Measurements from ENCODE around the gene AGMAT.

The AGMAT gene

DNA sequence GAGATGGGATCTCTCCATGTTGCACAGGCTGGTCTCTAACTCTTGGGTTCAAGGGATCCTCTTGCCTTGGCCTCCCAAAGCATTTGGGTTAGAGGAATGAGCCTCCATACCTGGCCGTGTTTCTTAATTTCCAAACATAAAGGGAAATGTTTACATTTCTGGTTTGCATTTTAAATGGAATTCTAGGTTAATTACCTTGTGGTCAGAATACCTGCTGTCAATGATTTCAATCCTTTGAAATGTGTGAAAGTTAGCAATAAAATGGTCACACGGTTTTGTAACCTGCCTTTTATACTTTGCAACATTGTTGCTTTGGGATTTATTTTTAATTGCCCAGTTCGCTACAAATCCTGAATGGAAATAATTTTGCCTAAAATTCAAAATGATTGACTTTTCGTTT lies 26.3 kb downstream of the AGMAT start:
- no peak for FAIRE-seq

DNA sequence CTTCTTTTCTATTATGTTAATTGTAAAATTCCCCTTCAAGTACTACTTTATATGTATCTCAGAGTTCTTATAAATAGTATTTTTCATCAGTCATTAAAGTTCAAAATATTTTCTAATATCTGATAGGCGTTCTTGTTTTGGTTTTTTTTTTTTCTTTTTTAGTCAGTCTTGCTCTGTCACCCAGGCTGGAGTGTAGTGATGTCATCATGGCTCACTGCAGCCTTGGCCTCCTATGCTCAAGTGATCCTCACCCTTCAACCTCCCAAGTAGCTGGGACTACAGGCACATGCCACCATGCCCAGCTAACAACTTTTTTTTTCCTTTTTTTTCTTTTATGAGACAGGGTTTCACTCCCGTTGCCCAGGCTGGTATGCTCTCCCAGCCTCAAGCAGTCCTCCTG lies 27.3 kb downstream of the AGMAT start:
- no peak for FAIRE-seq

DNA sequence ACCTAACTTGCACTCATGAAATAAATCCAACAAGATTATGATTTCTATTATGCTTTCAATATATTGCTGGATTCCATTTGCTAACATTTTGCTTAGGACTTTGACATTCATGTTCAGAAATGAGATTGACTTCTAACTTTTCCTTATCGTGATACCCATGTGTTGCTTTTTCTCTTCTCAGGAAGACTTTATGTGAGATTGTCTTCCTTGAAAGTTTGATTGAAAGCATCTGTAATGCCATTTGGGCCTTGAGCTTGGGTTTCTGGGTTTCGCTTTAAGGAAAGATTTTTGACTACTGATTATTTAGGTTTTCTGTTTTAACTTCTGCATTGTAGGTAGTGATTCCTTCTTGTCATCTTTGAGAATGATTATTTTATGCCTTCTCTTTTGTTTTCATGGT lies 27.8 kb downstream of the AGMAT start:
- no peak for FAIRE-seq

DNA sequence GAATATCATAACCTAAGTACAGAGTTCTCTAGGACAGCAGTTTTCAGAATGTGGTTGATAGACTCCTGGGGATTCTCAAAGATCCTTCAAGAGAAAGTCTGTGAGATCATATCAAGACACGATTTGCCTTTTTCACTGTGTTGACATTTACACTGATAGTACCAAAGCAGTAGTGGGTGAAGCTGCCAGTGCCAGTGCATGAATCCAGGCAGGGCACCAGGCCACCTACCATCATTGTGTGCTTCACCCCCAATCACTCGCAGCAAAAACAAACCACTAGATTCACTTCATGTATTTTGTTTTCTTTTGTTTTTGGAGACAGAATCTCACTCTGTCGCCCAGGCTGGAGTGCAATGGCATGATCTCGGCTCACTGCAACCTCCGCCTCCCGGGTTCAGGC lies 34.3 kb downstream of the AGMAT start:
- FAIRE-seq = no peak

DNA sequence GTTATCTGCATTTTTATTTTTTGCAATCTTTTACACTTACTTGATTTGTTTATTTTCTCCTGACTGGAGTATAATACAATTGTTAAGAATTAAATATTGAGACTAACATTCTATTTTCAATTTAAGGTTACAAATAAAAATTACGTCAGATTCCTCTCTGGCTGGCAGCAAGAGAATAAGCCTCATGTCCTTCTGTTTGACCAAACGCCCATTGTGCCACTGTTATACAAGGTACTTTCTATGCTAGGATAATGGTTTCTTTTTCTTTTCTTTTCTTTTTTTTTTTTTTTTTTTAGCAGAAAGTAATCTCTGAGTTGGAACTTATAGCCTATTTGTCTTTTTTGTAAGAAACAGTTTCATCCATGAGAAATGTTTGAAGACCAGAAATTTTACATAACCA lies 38.2 kb downstream of the AGMAT start:
- FAIRE-seq = no peak

DNA sequence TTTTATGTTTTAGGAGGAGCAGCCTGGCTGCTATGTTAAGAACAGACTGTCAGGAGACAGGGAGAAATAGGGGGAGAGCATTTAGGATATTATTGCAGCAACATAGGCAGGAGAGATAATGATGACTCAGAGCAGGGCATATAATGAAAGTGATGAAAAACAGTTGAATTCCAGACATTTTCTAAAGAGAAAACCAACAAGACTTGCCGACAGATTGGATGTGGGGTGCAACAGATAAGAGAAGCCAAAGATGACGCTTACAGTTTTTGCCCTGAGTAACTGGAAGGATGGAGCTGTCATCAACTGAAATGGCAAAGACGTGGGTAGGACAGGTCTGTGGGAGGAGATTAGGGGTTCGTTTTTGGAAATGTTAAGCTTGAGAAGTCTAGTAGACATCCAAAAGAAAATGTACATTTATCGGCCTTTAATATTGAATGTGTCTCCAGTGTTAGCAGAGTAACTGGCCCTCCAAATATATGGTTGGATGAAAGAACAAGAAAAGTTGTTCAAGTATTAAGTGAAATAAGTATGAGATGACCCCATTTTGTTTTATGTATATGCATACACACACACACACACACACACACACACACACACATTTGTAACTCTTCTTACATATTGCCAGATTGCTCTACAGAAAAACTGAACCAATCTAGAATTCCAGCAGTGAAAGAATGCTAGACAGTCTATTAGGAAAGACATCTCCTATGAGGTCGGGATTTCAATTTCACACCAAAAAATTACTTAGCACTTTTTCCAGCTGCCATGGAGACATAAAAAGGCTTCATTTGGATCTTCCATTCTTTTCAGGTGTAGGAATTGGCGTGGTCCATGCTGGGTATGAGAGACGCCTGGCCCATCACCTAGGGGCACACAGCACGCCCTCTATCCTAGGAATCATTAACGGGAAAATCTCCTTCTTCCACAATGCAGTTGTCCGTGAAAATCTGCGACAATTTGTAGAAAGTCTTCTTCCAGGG lies 41.0 kb downstream of the AGMAT start:
- FAIRE-seq = no peak

- FAIRE-seq = no peak
These were observed 41.6 kb downstream of the AGMAT start for GRCh38 chr1:15543251-15543588.

GRCh38 chr1:15542388-15543250 lies 42.2 kb downstream of the AGMAT start:
- FAIRE-seq = no peak

DNA sequence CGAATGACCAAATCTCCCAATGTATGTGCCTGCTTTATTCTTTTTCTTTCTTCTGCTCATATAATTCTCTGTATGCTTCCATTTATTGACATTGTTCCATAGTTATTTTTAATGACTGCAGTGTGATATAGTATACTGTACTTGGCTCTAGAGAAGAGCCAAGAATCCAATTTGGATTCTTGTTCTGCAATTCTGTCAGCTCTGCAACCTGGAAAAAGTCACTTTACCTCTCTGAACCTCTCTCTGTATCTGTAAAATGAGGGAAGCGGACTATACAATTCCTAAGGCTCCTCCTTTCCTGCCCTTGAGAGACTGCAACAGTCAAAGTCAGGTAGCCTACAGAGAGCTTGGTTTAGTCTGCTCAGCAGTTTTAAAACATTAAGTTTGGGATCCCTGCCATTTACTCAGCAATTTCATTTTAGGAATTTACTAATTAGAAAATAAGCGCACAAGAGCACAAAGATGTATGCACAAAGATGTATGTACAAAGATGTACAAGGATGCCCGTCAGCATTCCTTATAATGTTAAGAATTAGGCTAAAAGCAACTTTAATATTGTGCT lies 43.5 kb downstream of the AGMAT start:
- FAIRE-seq = no peak

- FAIRE-seq = no peak
These were observed 44.7 kb downstream of the AGMAT start for GRCh38 chr1:15540186-15540585.

- no peak for FAIRE-seq
These were observed 46.1 kb downstream of the AGMAT start for GRCh38 chr1:15538771-15539170.

- FAIRE-seq = no peak
These were observed 53.2 kb downstream of the AGMAT start for GRCh38 chr1:15531682-15532081.

GRCh38 chr1:15531003-15531402 lies 53.8 kb downstream of the AGMAT start:
- no peak for FAIRE-seq

GRCh38 chr1:15526490-15527339 lies 58.1 kb downstream of the AGMAT start, which contains the start of gene DNAJC16:
TSS of gene DNAJC16 (plus strand) at chr1:15526848. CDS start at chr1:15529106, 2,258 bp downstream.
- FAIRE-seq = peak; percentile 94

DNA sequence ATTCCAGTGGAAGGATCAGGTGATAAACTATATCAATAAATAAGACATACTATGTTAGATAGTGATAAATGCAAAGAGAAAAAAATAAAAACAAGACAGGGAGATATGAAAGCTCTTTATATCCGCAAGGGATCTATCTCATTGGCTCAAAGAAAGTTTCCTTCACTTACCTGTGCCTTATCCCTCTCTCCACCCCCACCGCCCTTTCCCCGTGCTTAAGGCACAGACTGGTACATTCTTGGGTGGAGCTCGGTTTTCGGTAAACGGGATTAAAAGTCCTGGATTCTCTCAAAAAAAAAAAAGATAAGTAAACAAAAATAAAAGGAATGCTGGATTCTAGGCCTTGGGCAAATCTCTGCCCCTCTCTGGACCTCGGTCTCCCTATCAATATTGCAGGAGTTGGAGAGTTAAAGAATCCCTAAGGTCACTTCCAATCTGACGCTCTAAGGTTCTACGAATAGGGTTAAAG lies 58.8 kb downstream of the AGMAT start:
- FAIRE-seq = no peak

DNA sequence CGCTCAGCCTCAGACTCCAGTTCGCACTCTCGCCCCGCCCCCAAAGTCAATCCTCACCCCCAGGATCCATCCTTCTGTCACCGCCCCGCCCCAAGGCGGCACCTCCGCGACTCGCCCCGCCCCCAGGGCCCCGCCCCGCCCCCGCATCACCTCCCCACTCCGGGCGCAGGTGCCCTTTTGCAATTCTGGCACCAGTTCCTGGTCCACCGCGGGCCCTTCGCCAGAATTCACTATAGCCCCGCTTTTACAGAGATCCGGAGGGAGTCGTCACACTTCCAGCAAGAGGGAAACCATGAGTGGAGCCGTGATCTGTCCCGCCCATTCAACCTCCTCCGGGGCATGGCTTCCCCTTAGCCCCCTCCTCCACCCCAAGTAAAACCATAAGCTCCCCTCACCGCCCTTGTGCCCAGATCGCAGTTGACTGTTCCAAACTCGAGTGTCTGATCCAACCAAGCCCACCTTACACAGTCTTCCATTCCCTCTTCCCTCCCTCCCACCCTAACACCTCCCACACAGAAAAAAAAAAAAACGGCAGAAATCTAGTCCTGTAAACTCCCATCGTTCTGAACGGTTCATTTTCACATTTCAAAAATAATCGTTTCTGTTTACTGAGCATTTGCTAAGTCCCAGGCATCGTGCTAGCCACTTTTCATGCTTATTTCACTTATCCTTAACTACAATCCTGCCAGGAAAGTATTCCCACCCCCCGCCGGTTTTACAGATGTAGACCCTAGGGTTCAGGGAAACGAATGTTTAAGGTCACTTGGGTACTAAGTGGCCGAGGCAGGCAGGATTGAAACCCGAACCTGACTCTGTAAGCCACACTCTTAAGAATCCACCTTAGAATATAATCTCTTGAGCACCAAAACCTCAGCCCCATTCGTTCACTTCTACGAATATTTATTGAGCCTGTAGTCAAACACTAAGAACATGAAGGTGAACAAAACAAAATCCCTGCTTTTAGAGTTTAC lies 59.5 kb downstream of the AGMAT start:
- no peak for FAIRE-seq

DNA sequence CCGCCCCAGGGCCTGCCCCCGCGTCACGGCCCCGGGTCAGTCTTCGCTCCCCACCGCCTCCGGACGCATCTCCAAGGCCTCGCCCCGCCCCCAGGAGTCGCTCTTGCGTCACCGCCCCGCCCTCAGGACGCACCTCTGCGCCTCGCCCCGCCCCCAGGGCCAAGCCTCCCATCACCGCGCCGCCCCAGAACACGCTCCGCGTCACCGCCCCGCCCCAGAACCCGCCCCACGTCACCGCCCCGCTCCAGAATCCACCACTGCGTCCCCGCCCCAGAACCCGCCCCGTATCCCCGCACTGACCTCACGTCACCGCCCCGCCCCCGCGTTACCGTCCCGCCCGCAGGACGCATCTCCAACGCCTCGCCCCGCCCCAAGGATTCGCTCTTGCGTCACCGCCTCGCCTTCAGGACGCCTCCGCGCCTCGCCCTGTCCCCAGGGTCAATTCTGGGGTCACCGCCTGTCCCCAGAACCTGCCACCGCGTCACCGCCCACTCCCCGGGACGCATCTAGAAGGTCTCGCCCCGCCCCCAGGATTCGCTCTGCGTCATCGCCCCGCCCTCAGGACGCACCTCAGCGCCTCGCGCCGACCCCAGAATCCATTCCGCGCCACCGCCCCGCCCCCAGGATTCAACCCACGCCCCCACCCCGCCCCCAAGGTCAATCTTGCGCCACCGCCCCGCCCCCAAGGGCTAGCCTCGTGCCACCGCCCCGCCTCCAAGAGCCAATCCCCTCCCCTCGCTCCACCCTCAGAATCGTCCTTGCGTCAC lies 60.4 kb downstream of the AGMAT start:
- FAIRE-seq = no peak

DNA sequence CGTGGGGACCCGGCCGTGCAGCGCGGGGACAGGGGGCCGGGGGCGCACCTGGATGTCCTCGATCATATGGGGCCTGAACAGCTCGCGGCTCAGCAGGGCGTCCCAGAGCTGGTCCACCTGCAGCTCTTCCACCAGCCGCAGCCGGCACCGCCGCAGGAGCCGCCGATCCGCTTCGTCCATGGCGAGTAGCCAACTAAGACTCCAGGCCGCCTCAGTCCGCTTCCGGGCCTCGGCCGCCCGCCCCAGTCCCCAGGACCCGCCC lies 60.9 kb downstream of the AGMAT start, which contains the start of gene CASP9:
TSS of gene CASP9 (minus strand) at position 195 of the 262 bp plus-strand sequence. CDS start at position 180, 15 bp downstream.
- FAIRE-seq = no peak

GRCh38 chr1:15523104-15524020 lies 61.5 kb downstream of the AGMAT start:
- FAIRE-seq = no peak
